ENCODE data around the gene PUS7. TPM values are rescaled to one million over a fixed set of nuclear protein-coding genes. Genes with fewer than 3 reads are reported as not detected.
A peak's percentile ranks its signal among the peaks of the same experiment; 100 is the strongest.
"Not testable (repeated sequence)": the region's sequence is repeated elsewhere in the genome, so short reads cannot be mapped to it uniquely, and the experiment has no call there.

Gene PUS7
- total RNA-seq, 4 donors from 2014 or later = 14.1 to 20.6 (median 16.3) TPM

DNA sequence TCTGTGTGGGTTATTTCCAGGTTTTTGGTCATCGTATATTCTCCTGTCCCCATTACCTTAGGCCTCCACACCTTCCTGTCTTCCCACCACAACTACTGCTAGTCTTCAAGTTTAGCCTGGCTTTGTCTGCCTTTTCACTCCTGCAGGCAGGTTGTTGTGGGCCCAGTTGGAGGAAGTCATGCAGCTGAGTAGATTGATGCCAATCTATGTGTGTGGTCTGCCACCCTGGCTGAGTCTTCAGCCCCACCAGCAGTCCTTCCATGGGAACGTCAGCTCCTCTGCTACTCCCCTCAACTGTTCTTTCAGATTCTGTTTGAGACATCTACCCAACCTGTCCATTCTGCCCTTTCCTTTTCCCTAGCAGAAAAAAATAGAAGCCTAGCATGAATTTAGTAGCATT is 16.3 kb upstream of the PUS7 start:
- H3K4me3 ChIP-seq (ENCODE audit: low read depth, poor library complexity, severe bottlenecking) = no peak overlapping the region
- WGBS, 2 donors = 66 to 71% methylated on average over 2 of the region's 2 CpGs
- no peak for TF ChIP-seq POLR2A (IDR thresholded peaks at IDR 0.05)
- TF ChIP-seq, protein P1, sequence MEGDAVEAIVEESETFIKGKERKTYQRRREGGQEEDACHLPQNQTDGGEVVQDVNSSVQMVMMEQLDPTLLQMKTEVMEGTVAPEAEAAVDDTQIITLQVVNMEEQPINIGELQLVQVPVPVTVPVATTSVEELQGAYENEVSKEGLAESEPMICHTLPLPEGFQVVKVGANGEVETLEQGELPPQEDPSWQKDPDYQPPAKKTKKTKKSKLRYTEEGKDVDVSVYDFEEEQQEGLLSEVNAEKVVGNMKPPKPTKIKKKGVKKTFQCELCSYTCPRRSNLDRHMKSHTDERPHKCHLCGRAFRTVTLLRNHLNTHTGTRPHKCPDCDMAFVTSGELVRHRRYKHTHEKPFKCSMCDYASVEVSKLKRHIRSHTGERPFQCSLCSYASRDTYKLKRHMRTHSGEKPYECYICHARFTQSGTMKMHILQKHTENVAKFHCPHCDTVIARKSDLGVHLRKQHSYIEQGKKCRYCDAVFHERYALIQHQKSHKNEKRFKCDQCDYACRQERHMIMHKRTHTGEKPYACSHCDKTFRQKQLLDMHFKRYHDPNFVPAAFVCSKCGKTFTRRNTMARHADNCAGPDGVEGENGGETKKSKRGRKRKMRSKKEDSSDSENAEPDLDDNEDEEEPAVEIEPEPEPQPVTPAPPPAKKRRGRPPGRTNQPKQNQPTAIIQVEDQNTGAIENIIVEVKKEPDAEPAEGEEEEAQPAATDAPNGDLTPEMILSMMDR (IDR thresholded peaks at IDR 0.05) = no peak
- DNase-seq (ENCODE audit: low spot score in 2 of 2) = no peak
- intact Hi-C loops (cut with DNase I; ENCODE audit: low total_unique reads) = no loop called here

DNA sequence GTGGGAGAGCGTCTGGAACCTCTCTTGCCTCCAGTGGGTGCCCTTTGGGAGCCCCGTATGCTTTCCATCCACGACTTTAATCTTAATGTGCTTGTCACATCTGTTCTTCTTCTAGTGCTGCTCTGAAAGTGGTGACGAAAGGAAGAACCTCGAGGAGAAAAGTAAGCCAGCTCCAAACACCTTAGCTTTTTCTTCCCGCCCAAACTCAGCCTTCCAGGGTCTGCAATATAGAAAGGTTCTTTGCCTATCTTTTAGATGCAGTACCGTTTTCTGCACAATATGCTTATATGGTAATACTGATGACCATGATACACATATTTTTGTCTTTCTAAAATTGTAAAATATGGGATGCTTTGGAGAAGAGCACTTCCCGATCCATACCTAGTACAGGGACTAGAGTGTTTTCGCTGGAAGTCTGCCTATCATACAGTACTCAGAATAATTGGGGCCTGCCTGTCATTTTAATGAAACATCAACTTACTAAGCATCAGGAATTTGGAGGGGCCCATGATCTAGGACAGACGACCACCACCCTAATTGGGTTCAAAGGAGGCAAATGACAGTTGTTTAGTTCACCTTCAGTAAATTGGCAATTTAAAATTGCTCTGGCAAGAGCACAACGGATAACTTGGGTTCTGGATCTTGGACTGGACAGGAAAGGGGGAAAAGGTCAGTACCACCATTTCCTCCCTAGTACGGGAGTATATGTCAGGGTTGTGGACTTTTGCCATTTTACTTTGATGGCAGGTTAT is 10.8 kb upstream of the PUS7 start:
- DNase-seq (ENCODE audit: low spot score in 2 of 2) = no peak
- 34% methylated on average over 12 of the region's 12 CpGs for WGBS, 2 donors
- intact Hi-C loops (cut with DNase I; ENCODE audit: low total_unique reads) = no loop called here
- H3K4me3 ChIP-seq (ENCODE audit: low read depth, poor library complexity, severe bottlenecking) = peak overlapping the region; percentile 96
- TF ChIP-seq POLR2A (IDR thresholded peaks at IDR 0.05) = no peak
- TF ChIP-seq, protein P1 (IDR thresholded peaks at IDR 0.05) = no peak

DNA sequence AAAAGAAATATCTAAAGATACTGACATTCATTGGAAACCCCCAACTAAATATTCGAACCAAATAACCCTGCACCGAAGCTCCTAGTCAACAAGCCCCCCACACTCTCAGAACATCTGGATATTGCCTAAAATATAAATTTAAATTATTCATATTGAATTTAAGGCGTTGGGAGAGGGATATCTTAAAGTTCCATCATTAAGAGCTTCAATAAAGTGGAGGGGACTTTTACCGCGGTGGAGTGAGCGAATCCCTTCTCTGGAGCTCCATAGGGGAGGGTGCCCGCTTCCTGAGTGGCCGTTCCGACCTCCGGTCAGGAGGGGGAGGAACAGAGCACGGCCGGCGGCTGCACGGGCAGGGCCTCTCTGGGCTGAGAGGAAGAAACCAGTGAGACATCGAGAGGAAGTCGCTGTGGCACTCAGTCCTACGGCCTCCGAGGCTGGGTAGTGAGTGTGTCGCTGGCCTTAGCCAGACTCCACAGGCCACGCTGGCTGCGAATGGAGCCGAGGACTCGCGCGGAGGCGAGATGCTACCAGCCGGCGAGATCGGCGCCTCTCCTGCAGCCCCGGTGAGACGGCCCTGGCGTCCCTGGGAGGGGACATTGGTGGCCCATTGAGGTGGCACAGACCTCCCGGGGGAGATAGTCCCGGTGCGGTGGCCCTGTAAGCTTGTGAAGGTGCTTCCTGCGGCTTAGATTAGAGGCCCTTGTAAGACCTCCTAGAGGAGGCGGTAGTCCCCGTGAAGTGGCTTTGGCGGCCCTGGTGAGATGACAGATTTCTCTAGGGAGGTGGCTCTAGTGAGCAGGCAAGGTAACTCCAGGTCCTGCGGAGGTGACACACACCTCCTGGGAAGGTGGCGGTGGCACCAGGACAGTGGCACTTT is 10.0 kb upstream of the PUS7 start, which contains the start of gene RINT1:
TSS of gene RINT1 (plus strand) at position 410 of the 880 bp plus-strand sequence. CDS start at position 525, 115 bp downstream.
- intact Hi-C loops (cut with DNase I; ENCODE audit: low total_unique reads) = no loop called here
- 2% methylated on average over 25 to 32 of the region's 42 CpGs for WGBS, 2 donors
- peak within 1 kb of the TSS; percentile 96 for H3K4me3 ChIP-seq (ENCODE audit: low read depth, poor library complexity, severe bottlenecking)
- peak in 1 of 2 donors; percentile 6 for TF ChIP-seq POLR2A (IDR thresholded peaks at IDR 0.05)
- TF ChIP-seq, protein P1 (IDR thresholded peaks at IDR 0.05) = peak in 1 of 3 donors; percentile 11
- DNase-seq (ENCODE audit: low spot score in 2 of 2) = peak; percentile 87 to 97

- H3K4me3 ChIP-seq (ENCODE audit: low read depth, poor library complexity, severe bottlenecking) = no peak overlapping the region
- WGBS, 2 donors = 96% methylated on average over 20 of the region's 20 CpGs
- intact Hi-C loops (cut with DNase I; ENCODE audit: low total_unique reads) = no loop called here
- TF ChIP-seq, protein P1 (IDR thresholded peaks at IDR 0.05) = no peak
- TF ChIP-seq POLR2A (IDR thresholded peaks at IDR 0.05) = no peak
- peak in 1 of 2 donors; percentile 82 for DNase-seq (ENCODE audit: low spot score in 2 of 2)
Measured at GRCh38 chr7:105530546-105530945, 8.5 kb upstream of the PUS7 start.

GRCh38 chr7:105530126-105530525 is 8.1 kb upstream of the PUS7 start:
- no peak overlapping the region for H3K4me3 ChIP-seq (ENCODE audit: low read depth, poor library complexity, severe bottlenecking)
- TF ChIP-seq, protein P1 (IDR thresholded peaks at IDR 0.05) = no peak
- TF ChIP-seq POLR2A (IDR thresholded peaks at IDR 0.05) = no peak
- 89 to 97% methylated on average over 10 of the region's 10 CpGs for WGBS, 2 donors
- peak in 1 of 2 donors; percentile 70 for DNase-seq (ENCODE audit: low spot score in 2 of 2)
- intact Hi-C loops (cut with DNase I; ENCODE audit: low total_unique reads) = no loop called here

DNA sequence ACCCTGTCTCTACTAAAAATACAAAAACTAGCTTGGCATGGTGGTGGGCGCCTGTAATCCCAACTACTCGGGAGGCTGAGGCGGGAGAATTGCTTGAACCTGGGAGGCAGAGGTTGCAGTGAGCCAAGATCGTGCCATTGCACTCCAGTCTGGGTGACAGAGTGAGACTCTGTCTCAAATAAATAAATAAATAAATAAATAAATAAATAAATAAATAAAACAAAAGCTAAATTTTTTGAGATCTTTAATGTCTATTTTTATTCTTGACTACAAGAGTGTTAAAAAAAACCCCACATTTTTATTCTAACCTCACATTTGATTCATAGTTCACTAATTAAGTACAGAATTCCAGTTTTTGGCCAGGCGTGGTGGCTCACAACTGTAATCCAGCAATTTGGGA is 5.7 kb upstream of the PUS7 start:
- intact Hi-C loops (cut with DNase I; ENCODE audit: low total_unique reads); H3K4me3 ChIP-seq (ENCODE audit: low read depth, poor library complexity, severe bottlenecking): not testable (repeated sequence)
- peak in 1 of 2 donors; percentile 61 for DNase-seq (ENCODE audit: low spot score in 2 of 2)
- WGBS, 2 donors = 88 to 97% methylated on average over 5 of the region's 5 CpGs
